Hypothalamus (tissue), 51 donors: ENCODE results near the gene CRHR1.
"Not testable (repeated sequence)": the region's sequence is repeated elsewhere in the genome, so short reads cannot be mapped to it uniquely, and the experiment has no call there.

Experiments used
- DNase-seq, 51 donors: peaks; one replicate each; lab custom pipeline; 2025; lab: John Stamatoyannopoulos, UW

Gene CRHR1

GRCh38 chr17:45855691-45856336 lies 71.7 kb downstream of the CRHR1 start:
- DNase-seq = no peak

- DNase-seq = no peak
Observed at GRCh38 chr17:45857977-45858708, 74.0 kb downstream of the CRHR1 start.

GRCh38 chr17:45861165-45861564 lies 77.0 kb downstream of the CRHR1 start:
- peak in 1 of 51 donors; percentile 9 for DNase-seq

DNA sequence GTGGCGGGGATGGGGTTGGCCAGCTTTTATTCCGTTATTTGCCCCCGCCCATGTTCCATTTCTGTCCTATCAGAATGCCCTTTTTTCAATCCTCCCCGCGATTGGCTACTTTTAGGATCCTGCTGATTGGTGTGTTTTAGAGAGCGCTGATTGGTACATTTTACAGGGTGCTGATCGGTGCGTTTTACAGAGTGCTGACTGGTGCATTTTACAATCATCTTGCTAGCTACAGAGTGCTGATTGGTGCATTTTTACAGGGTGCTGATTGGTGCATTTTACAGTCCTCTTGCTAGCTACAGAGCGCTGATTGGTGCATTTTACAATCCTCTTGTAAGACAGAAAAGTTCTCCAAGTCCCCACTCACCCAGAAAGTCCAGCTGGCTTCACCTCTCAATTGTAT lies 78.0 kb downstream of the CRHR1 start:
- DNase-seq = not testable (repeated sequence)

GRCh38 chr17:45863857-45864654 lies 79.9 kb downstream of the CRHR1 start:
- no peak for DNase-seq

- peak in 36 of 51 donors; percentile 6 to 91 (median 54) for DNase-seq
Observed at GRCh38 chr17:45867171-45867570, 83.1 kb downstream of the CRHR1 start.

DNA sequence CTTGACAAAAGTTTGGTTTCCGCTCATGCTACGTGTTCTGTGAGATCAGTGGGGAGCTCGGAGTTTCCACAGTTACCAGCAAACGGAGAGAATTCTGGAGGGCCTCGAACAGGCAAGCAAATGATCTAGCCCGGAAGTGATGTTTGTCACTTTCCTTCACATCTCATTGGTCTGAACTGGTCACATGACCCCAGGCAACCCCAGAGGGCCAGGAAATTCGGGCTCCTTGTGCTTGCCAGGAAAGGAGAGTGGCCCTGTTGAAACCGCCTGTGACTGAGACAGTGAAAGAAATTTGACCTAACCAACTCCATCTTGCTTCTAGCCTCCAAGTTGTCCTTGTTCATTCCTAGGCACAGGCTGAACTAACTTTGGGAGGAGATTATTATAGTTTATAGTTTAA lies 83.6 kb downstream of the CRHR1 start:
- peak in 6 of 51 donors; percentile 4 to 80 (median 27) for DNase-seq

DNA sequence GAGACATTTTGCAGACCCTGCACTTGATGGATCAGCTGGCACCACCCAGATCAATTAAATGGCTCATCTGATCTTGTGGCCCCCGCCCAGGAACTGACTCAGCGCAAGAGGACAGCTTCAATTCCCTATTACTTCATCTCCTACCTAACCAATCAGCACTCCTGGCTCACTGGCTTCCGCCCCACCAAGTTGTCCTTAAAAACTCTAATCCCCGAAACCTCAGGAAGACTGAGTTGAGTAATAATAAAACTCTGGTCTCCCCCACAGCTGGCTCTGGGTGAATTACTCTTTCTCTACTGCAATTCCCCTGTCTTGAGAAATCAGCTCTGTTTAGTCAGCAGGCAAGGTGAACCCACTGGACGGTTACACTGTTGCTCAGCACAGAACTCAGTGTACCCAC lies 84.2 kb downstream of the CRHR1 start:
- no peak for DNase-seq

DNA sequence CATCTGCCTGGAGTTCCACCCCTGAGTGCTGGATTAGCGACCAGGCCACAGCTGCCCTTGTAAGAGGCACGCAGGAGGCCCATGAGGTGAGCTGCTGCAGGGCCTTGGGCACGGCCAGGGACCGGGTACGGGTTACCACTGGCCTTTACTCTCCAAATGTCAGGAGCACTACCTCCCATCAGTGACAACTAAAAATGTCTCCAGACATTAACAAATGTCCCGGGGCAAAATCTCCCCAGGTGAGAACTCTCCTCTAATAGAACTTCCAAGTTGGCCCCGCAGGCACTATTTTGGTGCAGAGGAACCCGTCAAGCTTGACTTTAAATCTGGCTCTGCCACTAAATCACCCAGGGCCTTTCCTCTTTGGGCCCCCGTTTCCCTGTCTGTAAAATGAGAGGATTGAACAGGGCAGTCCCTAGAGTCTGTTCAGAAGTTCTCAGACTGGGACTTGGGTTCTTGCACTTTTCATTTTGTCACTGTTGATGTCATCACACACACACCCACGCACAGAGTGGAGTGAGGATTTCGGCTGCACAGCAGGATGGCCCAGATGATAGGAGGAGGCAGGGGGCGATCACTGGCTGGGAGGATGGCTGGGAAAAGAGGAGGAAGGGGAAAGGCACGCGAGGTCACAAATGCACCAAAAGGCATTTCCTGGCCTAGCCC lies 85.7 kb downstream of the CRHR1 start:
- DNase-seq = peak in 1 of 51 donors; percentile 28

DNA sequence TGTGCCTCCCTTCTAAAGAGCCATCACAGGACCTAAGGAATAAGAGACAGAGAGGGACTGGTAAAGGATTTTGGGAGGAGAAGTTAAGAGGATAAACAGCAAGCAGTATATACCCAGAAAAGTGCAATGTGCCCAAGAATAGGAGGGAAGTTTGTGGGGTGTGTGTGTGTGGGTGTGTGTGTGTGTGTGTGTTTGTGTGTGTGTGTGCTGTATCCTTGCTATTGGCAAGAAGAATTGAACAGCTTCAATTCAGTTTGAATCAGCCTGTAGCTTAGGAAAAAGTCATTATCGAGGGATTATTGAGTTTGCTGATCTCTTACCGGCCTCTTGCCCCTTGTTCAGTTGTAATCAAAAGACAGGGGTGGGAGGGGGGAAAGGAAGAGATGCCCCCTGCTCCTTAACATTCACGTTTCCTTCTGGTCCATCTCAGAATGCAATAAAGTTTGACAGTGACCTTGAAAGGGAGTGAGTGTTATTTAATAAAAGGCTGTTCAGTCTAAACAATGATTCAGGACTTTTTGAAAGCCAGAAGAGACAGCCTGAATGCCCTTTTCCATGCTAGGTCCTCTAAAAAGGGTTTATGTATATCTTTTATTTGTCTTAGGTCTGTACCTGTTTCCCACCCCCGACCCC lies 86.3 kb downstream of the CRHR1 start:
- no peak for DNase-seq

- DNase-seq = no peak
Observed at GRCh38 chr17:45871718-45872117, 87.6 kb downstream of the CRHR1 start.

DNA sequence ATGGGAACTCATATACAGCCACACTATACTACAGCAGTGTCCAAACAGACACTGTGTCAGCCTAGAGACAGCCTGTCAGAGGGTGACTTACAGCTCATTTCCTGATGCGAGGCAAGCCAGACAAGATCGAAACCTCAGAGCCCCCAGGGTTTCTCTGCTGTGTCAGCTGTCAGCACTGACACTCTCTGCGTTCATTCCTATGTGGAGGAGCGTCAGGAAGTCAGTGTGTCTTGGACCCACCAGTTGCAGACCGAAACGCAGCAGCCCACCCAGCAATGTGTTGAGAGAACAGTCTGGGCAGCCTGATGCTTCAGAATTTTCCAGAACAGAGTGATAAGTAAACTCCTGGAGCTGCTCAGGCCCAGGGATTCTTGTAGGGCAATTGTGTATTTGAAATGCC lies 89.6 kb downstream of the CRHR1 start:
- no peak for DNase-seq

GRCh38 chr17:45874151-45874550 lies 90.0 kb downstream of the CRHR1 start:
- no peak for DNase-seq

DNA sequence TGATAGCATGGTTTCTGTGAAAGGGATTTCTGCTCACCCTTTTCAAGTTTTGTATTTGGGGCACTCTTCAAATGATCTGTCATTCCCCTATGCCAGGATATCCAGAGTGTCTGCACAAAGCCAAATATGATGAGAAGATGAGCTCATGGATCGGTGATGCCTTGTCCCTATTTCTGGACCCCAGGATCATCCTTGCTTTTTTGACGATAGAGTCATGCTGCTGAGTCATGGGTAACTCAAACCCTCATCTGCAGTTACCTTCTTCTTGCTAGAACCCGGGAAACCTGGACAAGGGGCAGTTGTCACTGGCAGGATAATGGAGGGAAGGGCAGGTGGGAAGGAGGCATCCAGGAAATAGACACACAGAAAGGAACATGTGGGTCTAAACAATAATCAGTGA lies 92.4 kb downstream of the CRHR1 start:
- DNase-seq = no peak

DNA sequence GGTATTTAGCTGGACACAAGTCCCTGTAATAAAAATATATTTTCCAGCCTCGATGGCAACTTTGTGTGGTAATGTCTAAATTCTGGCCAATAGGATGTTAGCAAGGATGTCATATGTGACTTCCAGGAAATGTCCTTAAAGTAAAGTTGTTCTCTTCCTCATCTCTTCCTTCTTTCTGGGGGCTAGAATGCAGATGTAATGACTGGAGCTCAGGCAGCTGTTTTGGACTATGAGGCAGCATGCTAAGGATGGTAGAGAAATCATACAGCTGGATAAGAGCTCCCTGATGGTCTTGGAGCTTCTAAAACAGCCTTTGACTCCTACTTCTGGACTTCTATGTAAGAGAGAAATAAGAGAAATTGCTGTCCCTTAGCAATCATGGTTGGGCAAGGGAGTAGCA lies 93.3 kb downstream of the CRHR1 start:
- DNase-seq = no peak

- no peak for DNase-seq
Observed at GRCh38 chr17:45883063-45883462, 98.9 kb downstream of the CRHR1 start.
